H1 (cell line): ENCODE measurements around the gene FRMD4A. TPM values are rescaled to one million over a fixed set of nuclear protein-coding genes. Genes with fewer than 3 reads are reported as not detected.
A peak's percentile ranks its signal among the peaks of the same experiment; 100 is the strongest.

Experiments
- CTCF ChIA-PET: fragments of 300-600 bp; sonication (Branson Sonifier 250); formaldehyde crosslinking; loops from one replicate; lab custom pipeline; 2021; ENCODE audit not compliant: partially characterized antibody; lab: Charles Lee
- POLR2A ChIA-PET: fragments of 300-600 bp; sonication (Branson Sonifier 250); formaldehyde crosslinking; loops from one replicate; lab custom pipeline; 2021; ENCODE audit warnings: inconsistent platforms; ENCODE audit not compliant: partially characterized antibody; lab: Charles Lee
- DNase-seq, 2 experiments: peaks; one replicate each; pipeline versions ENCODE4 v3.0.0 to v3.0.0-alpha.2; 2010 to 2022; ENCODE audit warnings: low spot score in 2 of 2, low read depth in 1 of 2, mixed read lengths in 1 of 2
- FAIRE-seq: peaks from 2 replicates; lab custom pipeline; 2011; peaks lifted over from hg19 to GRCh38; lab: Jason Lieb, UNC
- H2AFZ ChIP-seq: 2 replicates; pipeline ENCODE4 v1.8.1; 2012; ENCODE audit warnings: low read length, inconsistent platforms
- H2AK5ac ChIP-seq: 2 replicates; pipeline ENCODE4 v1.6.1; 2013; ENCODE audit warnings: low read depth, low read length
- H2BK120ac ChIP-seq: replicated peaks from 2 replicates; pipeline ENCODE3; 2013; ENCODE audit warnings: low read depth, low read length, inconsistent platforms
- H2BK12ac ChIP-seq: 2 replicates; pipeline ENCODE4 v1.6.1; 2013; ENCODE audit warnings: low read depth, low read length
- H2BK15ac ChIP-seq: 2 replicates; pipeline ENCODE4 v1.6.1; 2013; ENCODE audit warnings: low read length
- H2BK20ac ChIP-seq: 2 replicates; pipeline ENCODE4 v1.6.1; 2013; ENCODE audit warnings: low read length
- H2BK5ac ChIP-seq: 2 replicates; pipeline ENCODE4 v1.6.1; 2013; ENCODE audit warnings: low read depth, low read length
- H3K14ac ChIP-seq: 2 replicates; pipeline ENCODE4 v1.6.1; 2013; ENCODE audit warnings: inconsistent platforms; ENCODE audit not compliant: insufficient read length
- H3K18ac ChIP-seq: 2 replicates; pipeline ENCODE4 v1.6.1; 2013; ENCODE audit warnings: low read length; ENCODE audit errors: extremely low read depth
- H3K23ac ChIP-seq: 2 replicates; pipeline ENCODE4 v1.6.1; 2013; ENCODE audit warnings: inconsistent platforms; ENCODE audit not compliant: insufficient read length
- H3K23me2 ChIP-seq: 2 replicates; pipeline ENCODE4 v1.6.1; 2013; ENCODE audit warnings: low read depth, low read length
- H3K27ac ChIP-seq: 2 replicates; pipeline ENCODE4 v1.6.1; 2011; ENCODE audit warnings: low read depth, low read length, inconsistent platforms
- H3K27me3 ChIP-seq, 4 experiments: replicated peaks in 1 of 4; 1 replicate in 1 of 4; 2 replicates in 3 of 4; pipeline versions ENCODE4 v1.6.1 to v1.8.1; 2011 to 2013; ENCODE audit warnings: low read length in 3 of 4, mild to moderate bottlenecking in 3 of 4, inconsistent platforms in 2 of 4, mixed read lengths in 2 of 4, moderate library complexity in 1 of 4; ENCODE audit not compliant: control insufficient read depth in 3 of 4, insufficient read depth in 3 of 4; ENCODE audit errors: extremely low read depth in 1 of 4
- H3K36me3 ChIP-seq, 4 experiments: 2 replicates each; pipeline versions ENCODE4 v1.6.1 to v1.8.1; 2011 to 2013; ENCODE audit warnings: mild to moderate bottlenecking in 4 of 4, low read length in 3 of 4, moderate library complexity in 2 of 4, control low read depth in 1 of 4, inconsistent platforms in 1 of 4; ENCODE audit not compliant: insufficient read depth in 4 of 4, control insufficient read depth in 2 of 4
- H3K4ac ChIP-seq: replicated peaks from 2 replicates; pipeline ENCODE3; 2013; ENCODE audit warnings: low read length, low read depth, mixed read lengths, inconsistent platforms; ENCODE audit not compliant: insufficient read length
- H3K4me1 ChIP-seq, 4 experiments: replicated peaks in 1 of 4; 1 replicate in 1 of 4; 2 replicates in 3 of 4; pipeline versions ENCODE4 v1.6.1 to v1.8.1; 2011 to 2013; ENCODE audit warnings: low read length in 3 of 4, inconsistent platforms in 2 of 4, mixed read lengths in 1 of 4; ENCODE audit not compliant: insufficient read depth in 4 of 4, control insufficient read depth in 3 of 4
- H3K4me2 ChIP-seq, 2 experiments: 2 replicates each; pipeline versions ENCODE4 v1.6.1 to v1.8.1; 2011 to 2013; ENCODE audit warnings: low read depth in 2 of 2, low read length in 2 of 2, control low read depth in 1 of 2, inconsistent platforms in 1 of 2, mild to moderate bottlenecking in 1 of 2; ENCODE audit not compliant: insufficient read depth in 1 of 2
- H3K4me3 ChIP-seq, 4 experiments: fragments of 200-600, 300-600 bp in 1 of 4; sonication (generic), shearing (Covaris generic), sonication (Bioruptor Twin) in 1 of 4; 2 replicates each; pipeline versions ENCODE4 v1.5.1 to v1.8.1; 2011 to 2016; ENCODE audit warnings: low read length in 4 of 4, low read depth in 3 of 4, control low read depth in 2 of 4, inconsistent platforms in 2 of 4, mild to moderate bottlenecking in 2 of 4, mixed read lengths in 1 of 4, moderate library complexity in 1 of 4; ENCODE audit not compliant: insufficient read depth in 2 of 4; ENCODE audit errors: extremely low read depth in 1 of 4
- H3K56ac ChIP-seq: replicated peaks from 2 replicates; pipeline ENCODE3; 2013; ENCODE audit warnings: low read depth, mild to moderate bottlenecking, mixed read lengths, low read length, inconsistent platforms; ENCODE audit not compliant: insufficient read length
- H3K79me1 ChIP-seq: 2 replicates; pipeline ENCODE4 v1.6.1; 2013; ENCODE audit warnings: low read depth, low read length, control low read depth
- H3K79me2 ChIP-seq, 2 experiments: 2 replicates each; pipeline versions ENCODE4 v1.6.1 to v1.8.1; 2012 to 2013; ENCODE audit warnings: low read length in 2 of 2, mild to moderate bottlenecking in 2 of 2, inconsistent platforms in 1 of 2; ENCODE audit not compliant: insufficient read depth in 2 of 2, control insufficient read depth in 1 of 2
- H3K9ac ChIP-seq, 4 experiments: replicated peaks in 1 of 4; 1 replicate in 1 of 4; 2 replicates in 3 of 4; pipeline versions ENCODE4 v1.6.1 to v1.8.1; 2011 to 2013; ENCODE audit warnings: low read depth in 3 of 4, low read length in 3 of 4, control low read depth in 2 of 4, mild to moderate bottlenecking in 2 of 4, moderate library complexity in 2 of 4, inconsistent platforms in 1 of 4; ENCODE audit errors: extremely low read depth in 1 of 4
- H3K9me3 ChIP-seq, 2 experiments: 2 replicates each; pipeline versions ENCODE4 v1.6.1 to v1.8.1; 2012 to 2013; ENCODE audit warnings: mild to moderate bottlenecking in 2 of 2, moderate library complexity in 2 of 2, control low read depth in 1 of 2, inconsistent platforms in 1 of 2, low read depth in 1 of 2, low read length in 1 of 2, mixed read lengths in 1 of 2; ENCODE audit not compliant: insufficient read depth in 2 of 2
- H4K20me1 ChIP-seq, 2 experiments: replicated peaks in 1 of 2; 2 replicates each; pipeline versions ENCODE3 to v1.8.1; 2011 to 2013; ENCODE audit warnings: inconsistent platforms in 2 of 2, low read length in 2 of 2, mild to moderate bottlenecking in 1 of 2; ENCODE audit not compliant: insufficient read depth in 2 of 2, control insufficient read depth in 1 of 2
- H4K5ac ChIP-seq: 2 replicates; pipeline ENCODE4 v1.6.1; 2013; ENCODE audit warnings: low read length, low read depth, mixed read lengths, inconsistent platforms; ENCODE audit not compliant: insufficient read length
- H4K8ac ChIP-seq: 2 replicates; pipeline ENCODE4 v1.8.0; 2013; ENCODE audit warnings: mild to moderate bottlenecking, moderate library complexity, low read length, inconsistent platforms; ENCODE audit not compliant: insufficient read depth; ENCODE audit errors: extremely low read depth
- H4K91ac ChIP-seq: replicated peaks from 2 replicates; pipeline ENCODE3; 2013; ENCODE audit warnings: low read length, mixed read lengths, inconsistent platforms; ENCODE audit not compliant: insufficient read length
- CHD1 ChIP-seq: IDR thresholded peaks from 2 replicates; pipeline ENCODE4 v1.6.1; 2012; ENCODE audit warnings: low read depth, low read length, improper control_type of control experiment
- EP300 ChIP-seq, 2 experiments: IDR thresholded peaks; 1 replicate in 1 of 2; 2 replicates in 1 of 2; pipeline ENCODE4 v1.6.1; 2011 to 2012; ENCODE audit warnings: low read depth in 2 of 2, low read length in 2 of 2, mild to moderate bottlenecking in 2 of 2, borderline replicate concordance in 1 of 2, inconsistent platforms in 1 of 2, moderate library complexity in 1 of 2
- KDM1A ChIP-seq: fragments of 200-600, 300-600 bp; sonication (generic); IDR thresholded peaks from 2 replicates; pipeline ENCODE4 v1.7.1; 2016; ENCODE audit warnings: mild to moderate bottlenecking, low read length, borderline replicate concordance
- PHF8 ChIP-seq: fragments of 200-600 bp; sonication (generic); conservative IDR thresholded peaks from 2 replicates; pipeline ENCODE4 v1.7.1; 2012; ENCODE audit warnings: low read depth, mild to moderate bottlenecking, inconsistent platforms, low read length, moderate library complexity
- POLR2AphosphoS5 ChIP-seq: IDR thresholded peaks from 2 replicates; pipeline ENCODE4 v1.6.1; 2011; ENCODE audit warnings: low read depth, low read length
- TAF1 ChIP-seq: IDR thresholded peaks from 2 replicates; pipeline ENCODE4 v1.6.1; 2011; ENCODE audit warnings: mild to moderate bottlenecking, low read depth, low read length
- WGBS, 2 experiments: shearing (Covaris generic) in 1 of 2; methylation state at CpG; one replicate each; pipeline versions ENCODE4 v1.1.6 to v1.1.7; 2013 to 2015; ENCODE audit warnings: low lambda C conversion rate in 2 of 2, mixed read lengths in 2 of 2, inconsistent platforms in 1 of 2, low coverage in 1 of 2, missing lambda C conversion rate in 1 of 2; ENCODE audit not compliant: insufficient replicate concordance in 2 of 2, insufficient coverage in 1 of 2, insufficient read length in 1 of 2; ENCODE audit errors: extremely low coverage in 1 of 2, missing lambda C conversion rate in 1 of 2; 5-methylcytosine and 5-hydroxymethylcytosine counted together
- polyA plus RNA-seq, 7 experiments: library from polyadenylated mRNA; depleted of rRNA in 3 of 7; stranded (reverse) in 5 of 7; unstranded in 2 of 7; fragments of >200 nt in 5 of 7; fragments of 200-250 nt in 2 of 7; gene quantifications; 1 replicate in 5 of 7; 2 replicates in 1 of 7; 4 replicates in 1 of 7; pipeline versions ENCODE4 v1.2.1 to v1.2.3, GENCODE V29; 2011 to 2013; ENCODE audit warnings: missing spikeins in 2 of 7, mixed read lengths in 2 of 7
- total RNA-seq: library from RNA; stranded (reverse); fragmentation: NEBNext Ultra II Directional; extraction: Animal tissue kit (Norgen Biotek cat#: 25700); gene quantifications from 2 replicates; pipeline ENCODE4 v1.2.1, GENCODE V29; 2021
- TF ChIP-seq, protein P1 (sequence below), 3 experiments: IDR thresholded peaks; 1 replicate in 2 of 3; 2 replicates in 1 of 3; pipeline versions ENCODE4 v1.5.1 to v1.6.1; 2011; ENCODE audit warnings: low read length in 3 of 3, mild to moderate bottlenecking in 3 of 3, inconsistent platforms in 2 of 3, low read depth in 1 of 3, moderate library complexity in 1 of 3; ENCODE audit not compliant: insufficient read depth in 1 of 3; ENCODE audit errors: control extremely low read depth in 1 of 3
- TF ChIP-seq, protein P2 (sequence below): IDR thresholded peaks from 2 replicates; pipeline ENCODE4 v1.6.1; 2011; ENCODE audit warnings: low read length, improper control_type of control experiment

FRMD4A gene
- total and polyA plus RNA-seq, 2 of the 8 experiments (the other 6 are each of a cell fraction or from before 2014, with no cell fraction given): 38.6 to 39.6 TPM

DNA sequence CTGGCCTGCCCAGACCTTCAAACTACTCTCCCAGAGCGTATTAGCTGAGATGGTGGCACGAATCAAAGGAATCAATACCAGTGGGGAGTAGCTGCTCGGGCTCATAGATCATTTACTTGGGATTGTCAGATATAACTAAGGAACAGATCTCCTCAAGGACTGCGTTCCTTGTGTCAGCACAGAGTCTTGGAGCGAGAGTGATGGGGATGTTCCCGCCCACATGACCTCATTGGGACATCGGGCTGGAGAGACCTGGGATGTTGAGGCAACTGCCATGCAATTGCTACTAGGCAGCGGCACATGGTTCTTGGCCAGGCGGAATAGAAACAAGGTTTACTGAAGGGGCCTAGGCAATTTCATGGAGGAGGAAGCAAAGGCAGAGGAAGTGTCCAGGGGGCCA lies 132.6 kb downstream of the FRMD4A start:
- no peak overlapping the region for H2AFZ ChIP-seq

More for the DNA sequence above, 132.6 kb downstream of the FRMD4A start:
- H3K27ac ChIP-seq: no peak overlapping the region
- no peak overlapping the region for H3K14ac ChIP-seq
- H4K8ac ChIP-seq: no peak overlapping the region
- POLR2A ChIA-PET: interaction anchor here (8.8 kb wide), 1 partner anchor 13 kb away, joined by 65 read pairs; no protein-coding TSS in a partner anchor
- H2BK120ac ChIP-seq: no peak overlapping the region
- H4K20me1 ChIP-seq: no peaks in the 10 kb centered on the region
- H3K79me2 ChIP-seq: no peaks in the 10 kb centered on the region
- H2BK5ac ChIP-seq: no peak overlapping the region
- TF ChIP-seq EP300 (IDR thresholded peaks at IDR 0.05; ENCODE audit: borderline replicate concordance in 1 of 2, low read depth in 2 of 2, low read length in 2 of 2) (no peak), TAF1 (no peak), PHF8 (no peak), POLR2AphosphoS5 (no peak), KDM1A (no peak), CHD1 (no peak)
- TF ChIP-seq, protein P1, sequence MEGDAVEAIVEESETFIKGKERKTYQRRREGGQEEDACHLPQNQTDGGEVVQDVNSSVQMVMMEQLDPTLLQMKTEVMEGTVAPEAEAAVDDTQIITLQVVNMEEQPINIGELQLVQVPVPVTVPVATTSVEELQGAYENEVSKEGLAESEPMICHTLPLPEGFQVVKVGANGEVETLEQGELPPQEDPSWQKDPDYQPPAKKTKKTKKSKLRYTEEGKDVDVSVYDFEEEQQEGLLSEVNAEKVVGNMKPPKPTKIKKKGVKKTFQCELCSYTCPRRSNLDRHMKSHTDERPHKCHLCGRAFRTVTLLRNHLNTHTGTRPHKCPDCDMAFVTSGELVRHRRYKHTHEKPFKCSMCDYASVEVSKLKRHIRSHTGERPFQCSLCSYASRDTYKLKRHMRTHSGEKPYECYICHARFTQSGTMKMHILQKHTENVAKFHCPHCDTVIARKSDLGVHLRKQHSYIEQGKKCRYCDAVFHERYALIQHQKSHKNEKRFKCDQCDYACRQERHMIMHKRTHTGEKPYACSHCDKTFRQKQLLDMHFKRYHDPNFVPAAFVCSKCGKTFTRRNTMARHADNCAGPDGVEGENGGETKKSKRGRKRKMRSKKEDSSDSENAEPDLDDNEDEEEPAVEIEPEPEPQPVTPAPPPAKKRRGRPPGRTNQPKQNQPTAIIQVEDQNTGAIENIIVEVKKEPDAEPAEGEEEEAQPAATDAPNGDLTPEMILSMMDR (IDR thresholded peaks at IDR 0.05; ENCODE audit: control extremely low read depth in 1 of 3, insufficient read depth in 1 of 3, low read depth in 1 of 3, low read length in 3 of 3): no peak
- TF ChIP-seq, protein P2, sequence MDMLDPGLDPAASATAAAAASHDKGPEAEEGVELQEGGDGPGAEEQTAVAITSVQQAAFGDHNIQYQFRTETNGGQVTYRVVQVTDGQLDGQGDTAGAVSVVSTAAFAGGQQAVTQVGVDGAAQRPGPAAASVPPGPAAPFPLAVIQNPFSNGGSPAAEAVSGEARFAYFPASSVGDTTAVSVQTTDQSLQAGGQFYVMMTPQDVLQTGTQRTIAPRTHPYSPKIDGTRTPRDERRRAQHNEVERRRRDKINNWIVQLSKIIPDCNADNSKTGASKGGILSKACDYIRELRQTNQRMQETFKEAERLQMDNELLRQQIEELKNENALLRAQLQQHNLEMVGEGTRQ: no peak
- TF ChIP-seq, all 59 proteins: peak for 0
- peaks cover 0 to 1% (median 0%) of the 10 kb centered on the region in 4 experiments; a peak in 1 of 7 replicates for H3K27me3 ChIP-seq
- no peak overlapping the region for H3K56ac ChIP-seq
- no peak overlapping the region for H3K4me2 ChIP-seq
- no peak overlapping the region; a peak in 1 of 7 replicates for H3K9ac ChIP-seq
- H2AK5ac ChIP-seq: peak overlapping the region; percentile 11; the same call in 1 of the 2 replicates
- H3K4me1 ChIP-seq: peaks cover 0 to 2% (median 0%) of the 10 kb centered on the region in 4 experiments; a peak in 1 of 7 replicates
- H3K4me3 ChIP-seq: no peak overlapping the region
- no peaks in the 10 kb centered on the region for H3K23me2 ChIP-seq
- H2BK20ac ChIP-seq: no peak overlapping the region
- no peak overlapping the region for H4K5ac ChIP-seq
- CTCF ChIA-PET: interaction anchor here (0.8 to 9.9 kb wide), 23 partner anchors 8 to 585 kb away, joined by 3 to 143 read pairs (median 4); no protein-coding TSS in a partner anchor
- no peak overlapping the region for H3K4ac ChIP-seq
- no peaks in the 10 kb centered on the region for H3K79me1 ChIP-seq
- no peaks in the 10 kb centered on the region for H3K36me3 ChIP-seq
- 89% methylated on average over 9 of the region's 9 CpGs; no CpG with 5 or more reads in 1 of the 2 experiments for WGBS, 2 experiments
- H3K18ac ChIP-seq: no peak overlapping the region
- H3K23ac ChIP-seq: no peak overlapping the region
- H3K9me3 ChIP-seq: no peaks in the 10 kb centered on the region
- H2BK15ac ChIP-seq: no peak overlapping the region
- FAIRE-seq: no peak
- no peak overlapping the region for H2BK12ac ChIP-seq
- H4K91ac ChIP-seq: no peak overlapping the region
- DNase-seq: no peak
